K562 (cell line): ENCODE data around the gene UNKL. TPM values are rescaled to one million over a fixed set of nuclear protein-coding genes. Genes with fewer than 3 reads are reported as not detected.

Experiments used
- BHLHE40 ChIP-seq: IDR thresholded peaks from 2 replicates; pipeline ENCODE4 v1.6.1; 2011; ENCODE audit warnings: low read length, improper control_type of control experiment
- CREB1 ChIP-seq, 2 experiments: sonication (generic) in 1 of 2; formaldehyde crosslinking in 1 of 2; IDR thresholded peaks; 2 replicates each; pipeline versions ENCODE4 v1.6.1 to v1.8.0; 2012 to 2022; ENCODE audit warnings: inconsistent platforms in 1 of 2, mild to moderate bottlenecking in 1 of 2, missing genetic modification reagents in 1 of 2, moderate library complexity in 1 of 2
- CTBP1 ChIP-seq: fragments of 450-650 bp; IDR thresholded peaks from 2 replicates; pipeline ENCODE4 v1.6.1; 2016; ENCODE audit warnings: borderline replicate concordance
- CUX1 ChIP-seq: fragments of 200-800 bp; sonication (Bioruptor generic); IDR thresholded peaks from 2 replicates; pipeline ENCODE4 v1.6.1; 2016; ENCODE audit warnings: missing genetic modification characterization, missing compliant biosample characterization
- E2F8 ChIP-seq: fragments of 450-650 bp; IDR thresholded peaks from 2 replicates; pipeline ENCODE4 v1.7.1; 2018; ENCODE audit warnings: mild to moderate bottlenecking, low read depth; ENCODE audit not compliant: partially characterized antibody
- GATAD2B ChIP-seq: fragments of 450-650 bp; IDR thresholded peaks from 2 replicates; pipeline ENCODE4 v1.6.1; 2017; ENCODE audit warnings: mild to moderate bottlenecking, borderline replicate concordance
- GMEB1 ChIP-seq: fragments of 250-450 bp; sonication (Bioruptor Pico); IDR thresholded peaks from 2 replicates; pipeline ENCODE4 v1.4.0; 2020; ENCODE audit warnings: mild to moderate bottlenecking
- MAFG ChIP-seq: fragments of 450-650 bp; conservative IDR thresholded peaks from 2 replicates; pipeline ENCODE4 v1.6.1; 2016; ENCODE audit warnings: missing genetic modification characterization, missing compliant biosample characterization
- POLR2AphosphoS2 ChIP-seq: IDR thresholded peaks from 2 replicates; pipeline ENCODE4 v1.6.1; 2012; ENCODE audit warnings: low read length, improper control_type of control experiment
- POU5F1 ChIP-seq: fragments of 150-350 bp; IDR thresholded peaks from 2 replicates; pipeline ENCODE4 v1.6.1; 2014; ENCODE audit warnings: borderline replicate concordance, low read length, low read depth, mild to moderate bottlenecking; ENCODE audit not compliant: partially characterized antibody
- SREBF1 ChIP-seq: fragments of 150-350 bp; IDR thresholded peaks from 2 replicates; pipeline ENCODE4 v1.6.1; 2014; ENCODE audit warnings: antibody characterized with exemption, low read depth, low read length, borderline replicate concordance
- TOE1 ChIP-seq, 2 experiments: fragments of 450-650 bp in 1 of 2; sonication (generic) in 1 of 2; formaldehyde crosslinking in 1 of 2; IDR thresholded peaks; 2 replicates each; pipeline versions ENCODE4 v1.7.1 to v1.8.0; 2016 to 2022; ENCODE audit warnings: borderline replicate concordance in 2 of 2, mild to moderate bottlenecking in 2 of 2, antibody characterized with exemption in 1 of 2, inconsistent platforms in 1 of 2, low read depth in 1 of 2, missing genetic modification reagents in 1 of 2, moderate library complexity in 1 of 2
- ZKSCAN3 ChIP-seq: fragments of 250-450 bp; sonication (Bioruptor Pico); IDR thresholded peaks from 2 replicates; pipeline ENCODE4 v1.4.0; 2020
- ZNF583 ChIP-seq: fragments of 250-450 bp; sonication (Bioruptor Pico); IDR thresholded peaks from 2 replicates; pipeline ENCODE4 v1.4.0; 2020
- ZNF75A ChIP-seq: fragments of 450-650 bp; formaldehyde crosslinking; IDR thresholded peaks from 2 replicates; pipeline ENCODE4 v1.4.0; 2020; ENCODE audit warnings: mild to moderate bottlenecking
- polyA plus RNA-seq, 8 experiments: library from polyadenylated mRNA; depleted of rRNA in 4 of 8; stranded (reverse) in 5 of 8; unstranded in 3 of 8; fragments of >200 nt; fragmentation: Nextera tagmentation in 2 of 8; fragmentation: Illumina TruSeq in 1 of 8; extraction: Ambion mirVana in 2 of 8; extraction: Trizol in 1 of 8; gene quantifications; 2 replicates each; pipeline versions ENCODE4 v1.2.1 to v1.2.3, GENCODE V29; 2011 to 2014; ENCODE audit warnings: inconsistent platforms in 1 of 8, missing spikeins in 1 of 8
- total RNA-seq, 7 experiments: library from RNA; depleted of rRNA in 6 of 7; stranded (reverse); fragments of >200 nt in 6 of 7; fragmentation: Illumina TruSeq in 2 of 7; extraction: Trizol in 2 of 7; gene quantifications; 2 replicates each; pipeline versions ENCODE4 v1.2.1 to v1.2.3, GENCODE V29; 2011 to 2021; ENCODE audit warnings: low replicate concordance in 1 of 7
- TF ChIP-seq, protein P1 (sequence below): fragments of 450-650 bp; IDR thresholded peaks from 2 replicates; pipeline ENCODE4 v1.6.1; 2016; ENCODE audit warnings: low read depth, mild to moderate bottlenecking, moderate library complexity

The UNKL gene
- total and polyA plus RNA-seq, 9 of the 15 experiments (the other 6 are each of a cell fraction or from before 2014, with no cell fraction given), result 0.37 to 30.2 (median 5.1) TPM

DNA sequence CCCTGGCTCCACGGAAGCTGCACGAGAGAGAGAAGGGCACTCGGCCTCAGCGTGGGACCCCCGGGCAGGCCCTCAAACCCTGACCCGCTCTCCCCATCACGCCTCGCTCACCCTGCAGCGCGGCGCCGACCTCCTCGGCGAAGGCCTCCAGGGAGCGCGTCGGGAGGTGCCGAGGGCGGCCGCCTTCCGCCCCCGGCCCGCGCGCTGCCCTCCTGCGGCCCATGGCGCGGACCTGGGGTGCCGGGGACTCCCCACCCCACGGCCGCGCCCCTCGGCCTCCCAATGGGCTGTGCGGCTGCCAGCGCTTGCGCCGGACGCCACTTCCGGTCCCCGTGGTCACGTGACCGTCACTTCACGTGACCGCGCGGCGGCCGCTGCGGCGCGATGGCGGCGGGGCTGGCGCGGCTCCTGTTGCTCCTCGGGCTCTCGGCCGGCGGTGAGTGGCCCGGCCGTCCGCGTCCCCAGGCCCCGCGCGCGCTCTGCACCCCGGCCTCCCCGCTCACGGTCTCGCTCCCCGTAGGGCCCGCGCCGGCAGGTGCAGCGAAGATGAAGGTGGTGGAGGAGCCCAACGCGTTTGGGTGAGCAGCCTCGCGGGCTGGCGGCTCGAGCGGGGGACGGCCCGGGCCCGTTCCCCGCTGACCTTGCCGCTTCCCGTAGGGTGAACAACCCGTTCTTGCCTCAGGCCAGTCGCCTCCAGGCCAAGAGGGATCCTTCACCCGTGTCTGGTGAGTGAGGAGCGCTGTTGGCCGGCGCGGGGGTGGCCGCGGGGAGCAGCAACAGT is 62.7 kb downstream of the UNKL start, which contains the start of the genes GNPTG and TSR3 (continued):
- no peak for TF ChIP-seq CUX1 (CRISPR knock-in tag)
- TF ChIP-seq TOE1 (IDR thresholded peaks at IDR 0.05; ENCODE audit: borderline replicate concordance), result peak; percentile 95
- peak; percentile 64 for TF ChIP-seq TOE1 (CRISPR knock-in tag; IDR thresholded peaks at IDR 0.05; ENCODE audit: borderline replicate concordance, low read depth)
- peak; percentile 62; the same call in 1 of the 2 replicates for TF ChIP-seq ZNF583 (CRISPR knock-in tag)
- peak; percentile 96 for TF ChIP-seq BHLHE40
- TF ChIP-seq POLR2AphosphoS2, result no peak
- no peak for TF ChIP-seq ZKSCAN3
- TF ChIP-seq POU5F1, result peak; percentile 73
- peak; percentile 58 for TF ChIP-seq CREB1 (IDR thresholded peaks at IDR 0.05)
- peak; percentile 63; the same call in 1 of the 2 replicates for TF ChIP-seq CREB1 (CRISPR knock-in tag; IDR thresholded peaks at IDR 0.05)
- no peak for TF ChIP-seq E2F8
- TF ChIP-seq CTBP1, result peak; percentile 72; the same call in 1 of the 2 replicates
- no peak for TF ChIP-seq ZNF75A (CRISPR knock-in tag)
- TF ChIP-seq, protein P1, sequence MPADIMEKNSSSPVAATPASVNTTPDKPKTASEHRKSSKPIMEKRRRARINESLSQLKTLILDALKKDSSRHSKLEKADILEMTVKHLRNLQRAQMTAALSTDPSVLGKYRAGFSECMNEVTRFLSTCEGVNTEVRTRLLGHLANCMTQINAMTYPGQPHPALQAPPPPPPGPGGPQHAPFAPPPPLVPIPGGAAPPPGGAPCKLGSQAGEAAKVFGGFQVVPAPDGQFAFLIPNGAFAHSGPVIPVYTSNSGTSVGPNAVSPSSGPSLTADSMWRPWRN, result no peak
- TF ChIP-seq SREBF1, result peak; percentile 54; the same call in 1 of the 2 replicates
- TF ChIP-seq GMEB1 (CRISPR knock-in tag), result peak; percentile 87
- TF ChIP-seq MAFG (tag), result no peak
- TF ChIP-seq GATAD2B, result no peak; the same call in none of the 2 replicates
